Measurements from ENCODE around the gene AARS1.
"Not testable (repeated sequence)": the region's sequence is repeated elsewhere in the genome, so short reads cannot be mapped to it uniquely, and the experiment has no call there.

The AARS1 gene

GRCh38 chr16:70301121-70301520, 11.8 kb upstream of the AARS1 start:
- TF ChIP-seq, protein P1, sequence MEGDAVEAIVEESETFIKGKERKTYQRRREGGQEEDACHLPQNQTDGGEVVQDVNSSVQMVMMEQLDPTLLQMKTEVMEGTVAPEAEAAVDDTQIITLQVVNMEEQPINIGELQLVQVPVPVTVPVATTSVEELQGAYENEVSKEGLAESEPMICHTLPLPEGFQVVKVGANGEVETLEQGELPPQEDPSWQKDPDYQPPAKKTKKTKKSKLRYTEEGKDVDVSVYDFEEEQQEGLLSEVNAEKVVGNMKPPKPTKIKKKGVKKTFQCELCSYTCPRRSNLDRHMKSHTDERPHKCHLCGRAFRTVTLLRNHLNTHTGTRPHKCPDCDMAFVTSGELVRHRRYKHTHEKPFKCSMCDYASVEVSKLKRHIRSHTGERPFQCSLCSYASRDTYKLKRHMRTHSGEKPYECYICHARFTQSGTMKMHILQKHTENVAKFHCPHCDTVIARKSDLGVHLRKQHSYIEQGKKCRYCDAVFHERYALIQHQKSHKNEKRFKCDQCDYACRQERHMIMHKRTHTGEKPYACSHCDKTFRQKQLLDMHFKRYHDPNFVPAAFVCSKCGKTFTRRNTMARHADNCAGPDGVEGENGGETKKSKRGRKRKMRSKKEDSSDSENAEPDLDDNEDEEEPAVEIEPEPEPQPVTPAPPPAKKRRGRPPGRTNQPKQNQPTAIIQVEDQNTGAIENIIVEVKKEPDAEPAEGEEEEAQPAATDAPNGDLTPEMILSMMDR (IDR thresholded peaks at IDR 0.05; ENCODE audit: low read depth, low read length) = no peak

DNA sequence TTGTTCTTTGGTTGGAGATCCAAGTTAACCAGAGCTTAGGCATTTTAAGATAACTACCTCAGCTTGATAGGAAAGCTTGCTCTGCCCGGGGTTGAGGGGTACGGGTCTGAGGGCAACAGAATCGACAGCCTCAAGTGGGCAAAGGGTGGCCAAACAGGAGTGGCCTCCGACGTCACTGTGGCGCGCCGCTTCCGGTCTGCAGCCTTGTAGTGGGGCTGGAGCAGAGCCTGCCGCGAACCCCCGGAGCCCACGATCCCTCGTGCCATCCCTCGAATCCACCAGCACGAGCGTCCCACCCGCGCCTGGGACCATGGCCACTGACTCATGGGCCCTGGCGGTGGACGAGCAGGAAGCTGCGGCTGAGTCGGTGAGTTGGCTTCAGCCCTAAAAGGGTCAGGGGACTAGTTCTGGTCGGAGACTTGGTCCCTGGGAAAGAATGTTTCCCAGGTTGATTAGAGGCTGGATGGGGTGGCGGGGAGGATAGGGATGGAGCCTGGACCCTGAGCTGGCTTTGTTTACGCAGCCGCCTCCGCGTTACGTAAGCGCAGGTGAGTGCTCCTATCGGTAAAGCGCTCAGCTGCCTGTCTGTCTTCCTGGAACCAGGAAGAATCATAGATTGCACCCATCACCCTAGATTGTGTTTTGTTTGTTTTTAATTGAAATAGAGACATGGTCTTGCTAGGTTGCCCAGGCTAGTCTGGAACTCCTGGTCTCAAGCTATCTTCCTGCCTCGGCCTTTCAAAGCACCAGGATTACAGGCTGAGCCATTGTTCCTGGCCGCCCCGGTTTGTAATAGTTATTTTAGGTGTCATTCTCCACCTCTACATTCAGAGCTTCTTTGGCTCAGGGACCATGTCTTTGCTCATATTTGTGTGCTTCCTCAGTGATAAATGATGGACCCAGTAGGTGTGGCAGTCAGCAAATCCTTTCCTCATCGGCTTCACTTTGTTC, 10.0 kb upstream of the AARS1 start, which contains the start of gene DDX19B:
DDX19B (plus strand) TSS at position 199 of the 951 bp plus-strand sequence; CDS start at position 311, 112 bp downstream.
- Histone ChIP-seq H3K27ac (peak within 1 kb of the TSS; percentile 80), H3K9me3 (ENCODE audit: severe bottlenecking) (peaks cover 5% of the 10 kb centered on the region), H3K4me3 (ENCODE audit: low read depth, low read length) (peak within 1 kb of the TSS; percentile 82), H3K36me3 (peaks cover 22% of the 10 kb centered on the region), H3K27me3 (ENCODE audit: insufficient read depth, low read depth, severe bottlenecking) (no peaks in the 10 kb centered on the region)
- DNase-seq = peak; percentile 70
- TF ChIP-seq, protein P1 (IDR thresholded peaks at IDR 0.05; ENCODE audit: low read depth, low read length) = no peak

More at GRCh38 chr16:70301121-70301520, 11.8 kb upstream of the AARS1 start:
- H3K36me3 ChIP-seq = peaks cover 22% of the 10 kb centered on the region
- H3K9me3 ChIP-seq (ENCODE audit: severe bottlenecking) = peaks cover 5% of the 10 kb centered on the region
- H3K27ac ChIP-seq = no peak overlapping the region
- DNase-seq = no peak
- no peak overlapping the region for H3K4me3 ChIP-seq (ENCODE audit: low read depth, low read length)
- no peaks in the 10 kb centered on the region for H3K27me3 ChIP-seq (ENCODE audit: insufficient read depth, low read depth, severe bottlenecking)

GRCh38 chr16:70295634-70296033, 6.3 kb upstream of the AARS1 start:
- Histone ChIP-seq H3K27ac (no peak overlapping the region), H3K9me3 (ENCODE audit: severe bottlenecking) (no peaks in the 10 kb centered on the region), H3K4me3 (ENCODE audit: low read depth, low read length) (no peak overlapping the region), H3K36me3 (peaks cover 2% of the 10 kb centered on the region), H3K27me3 (ENCODE audit: insufficient read depth, low read depth, severe bottlenecking) (no peaks in the 10 kb centered on the region)
- TF ChIP-seq, protein P1 (IDR thresholded peaks at IDR 0.05; ENCODE audit: low read depth, low read length) = no peak
- DNase-seq = no peak

DNA sequence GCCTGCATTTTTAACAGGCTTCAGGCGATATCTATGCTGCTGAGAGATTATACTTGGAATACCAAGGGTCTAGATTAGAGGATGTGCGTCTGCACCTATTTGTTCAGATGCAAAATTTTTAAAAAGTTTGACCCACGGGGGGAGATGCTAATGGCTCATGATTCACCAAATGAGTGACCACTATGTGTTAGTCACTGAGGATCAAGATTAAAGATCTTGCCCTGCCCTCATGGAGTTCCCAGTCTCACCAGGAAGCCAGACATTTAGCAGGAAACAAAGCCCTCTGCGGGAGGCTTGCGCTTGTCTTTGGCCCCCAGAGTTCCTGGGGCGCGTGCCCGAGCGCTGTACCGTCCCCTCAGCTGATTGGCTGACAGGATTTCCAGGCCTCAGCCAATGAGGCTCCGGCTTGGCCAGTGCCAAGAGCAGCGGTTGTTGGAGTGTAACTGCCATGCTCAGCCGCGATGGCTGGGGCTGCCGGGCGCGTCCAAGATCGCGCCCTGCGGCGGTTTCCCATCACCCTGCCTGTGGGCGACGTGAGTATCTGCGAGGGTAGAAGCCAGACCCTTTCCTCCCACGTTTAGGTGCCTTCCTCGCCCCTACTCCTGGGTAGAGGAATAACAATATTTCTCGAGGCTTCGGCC, 5.2 kb upstream of the AARS1 start:
- no peak overlapping the region for H3K27ac ChIP-seq
- no peak overlapping the region for H3K4me3 ChIP-seq (ENCODE audit: low read depth, low read length)
- DNase-seq = no peak
- TF ChIP-seq, protein P1 (IDR thresholded peaks at IDR 0.05; ENCODE audit: low read depth, low read length) = no peak
- no peaks in the 10 kb centered on the region for H3K36me3 ChIP-seq
- H3K9me3 ChIP-seq (ENCODE audit: severe bottlenecking) = no peaks in the 10 kb centered on the region
- H3K27me3 ChIP-seq (ENCODE audit: insufficient read depth, low read depth, severe bottlenecking) = no peaks in the 10 kb centered on the region

DNA sequence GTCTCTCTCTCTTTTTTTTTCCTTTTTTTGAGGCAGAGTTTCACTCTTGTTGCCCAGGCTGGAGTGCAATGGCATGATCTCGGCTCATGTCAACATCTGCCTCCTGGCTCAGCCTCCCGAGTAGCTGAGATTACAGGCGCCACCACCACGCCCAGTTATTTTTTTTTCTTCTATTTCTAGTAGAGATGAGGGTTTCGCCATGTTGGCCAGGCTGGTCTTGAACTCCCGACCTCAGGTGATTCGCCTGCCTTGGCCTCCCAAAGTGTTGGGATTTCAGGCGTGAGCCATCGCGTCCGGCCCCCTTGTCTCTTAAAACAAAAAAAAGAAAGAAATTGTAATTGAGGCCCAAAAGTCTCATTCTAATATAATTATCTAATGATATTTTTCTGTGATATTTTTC, 2.8 kb upstream of the AARS1 start:
- H3K27me3 ChIP-seq (ENCODE audit: insufficient read depth, low read depth, severe bottlenecking); H3K36me3 ChIP-seq; DNase-seq; H3K9me3 ChIP-seq (ENCODE audit: severe bottlenecking); H3K4me3 ChIP-seq (ENCODE audit: low read depth, low read length); H3K27ac ChIP-seq: not testable (repeated sequence)

GRCh38 chr16:70290949-70291519, 1.7 kb upstream of the AARS1 start:
- DNase-seq = no peak
- peaks cover 15% of the 10 kb centered on the region for H3K36me3 ChIP-seq
- H3K27ac ChIP-seq = no peak overlapping the region
- no peaks in the 10 kb centered on the region for H3K27me3 ChIP-seq (ENCODE audit: insufficient read depth, low read depth, severe bottlenecking)
- H3K9me3 ChIP-seq (ENCODE audit: severe bottlenecking) = no peaks in the 10 kb centered on the region
- TF ChIP-seq, protein P1 (IDR thresholded peaks at IDR 0.05; ENCODE audit: low read depth, low read length) = no peak
- no peak overlapping the region for H3K4me3 ChIP-seq (ENCODE audit: low read depth, low read length)

GRCh38 chr16:70287304-70287971, 1.9 kb downstream of the AARS1 start:
- Histone ChIP-seq H3K36me3 (peaks cover 48% of the 10 kb centered on the region), H3K4me3 (ENCODE audit: low read depth, low read length) (peak overlapping the region; percentile 89), H3K27ac (peak overlapping the region; percentile 100)
- H3K27me3 ChIP-seq (ENCODE audit: insufficient read depth, low read depth, severe bottlenecking); H3K9me3 ChIP-seq (ENCODE audit: severe bottlenecking); DNase-seq: not testable (repeated sequence)
